COLO829 (cell line): Measurements from ENCODE around the gene KIF3A.
"Not testable (repeated sequence)": the region's sequence is repeated elsewhere in the genome, so short reads cannot be mapped to it uniquely, and the experiment has no call there.

Experiments used
- DNase-seq: peaks from one replicate; pipeline ENCODE4 v3.0.0; 2012; ENCODE audit warnings: low spot score

Gene KIF3A

DNA sequence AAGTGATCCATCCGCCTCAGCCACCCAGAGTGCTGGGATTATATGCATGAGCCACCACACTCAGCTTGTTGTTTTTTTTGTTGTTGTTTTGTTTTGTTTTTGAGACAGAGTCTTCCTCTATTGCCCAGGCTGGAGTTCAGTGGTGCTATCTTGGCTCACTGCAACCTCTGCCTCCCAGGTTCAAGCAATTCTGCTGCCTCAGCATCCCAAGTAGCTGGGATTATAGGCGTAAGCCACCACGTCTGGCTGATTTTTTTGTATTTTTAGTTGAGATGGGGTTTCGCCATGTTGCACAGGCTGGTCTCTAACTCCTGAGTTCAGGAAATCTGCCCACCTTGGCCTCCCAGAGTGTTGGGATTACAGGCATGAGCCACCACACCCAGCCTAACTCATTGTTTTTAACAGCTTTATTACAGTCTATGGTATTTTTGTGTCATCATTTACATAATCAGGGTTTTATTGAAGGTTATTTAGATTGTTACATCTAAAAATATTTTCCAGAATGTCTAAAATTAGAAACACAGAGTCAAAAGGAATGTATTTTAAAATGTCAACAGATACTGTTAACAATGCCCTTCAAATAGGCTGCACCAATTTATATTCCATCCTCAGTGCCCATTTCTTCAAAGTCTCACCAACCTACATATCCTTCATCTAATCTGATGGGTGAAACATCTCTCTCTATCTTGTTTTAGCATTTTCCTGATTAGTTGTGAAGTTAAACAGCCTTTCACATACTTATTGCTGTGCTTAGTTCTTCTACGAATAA lies 18.6 kb downstream of the KIF3A start:
- DNase-seq, result no peak

DNA sequence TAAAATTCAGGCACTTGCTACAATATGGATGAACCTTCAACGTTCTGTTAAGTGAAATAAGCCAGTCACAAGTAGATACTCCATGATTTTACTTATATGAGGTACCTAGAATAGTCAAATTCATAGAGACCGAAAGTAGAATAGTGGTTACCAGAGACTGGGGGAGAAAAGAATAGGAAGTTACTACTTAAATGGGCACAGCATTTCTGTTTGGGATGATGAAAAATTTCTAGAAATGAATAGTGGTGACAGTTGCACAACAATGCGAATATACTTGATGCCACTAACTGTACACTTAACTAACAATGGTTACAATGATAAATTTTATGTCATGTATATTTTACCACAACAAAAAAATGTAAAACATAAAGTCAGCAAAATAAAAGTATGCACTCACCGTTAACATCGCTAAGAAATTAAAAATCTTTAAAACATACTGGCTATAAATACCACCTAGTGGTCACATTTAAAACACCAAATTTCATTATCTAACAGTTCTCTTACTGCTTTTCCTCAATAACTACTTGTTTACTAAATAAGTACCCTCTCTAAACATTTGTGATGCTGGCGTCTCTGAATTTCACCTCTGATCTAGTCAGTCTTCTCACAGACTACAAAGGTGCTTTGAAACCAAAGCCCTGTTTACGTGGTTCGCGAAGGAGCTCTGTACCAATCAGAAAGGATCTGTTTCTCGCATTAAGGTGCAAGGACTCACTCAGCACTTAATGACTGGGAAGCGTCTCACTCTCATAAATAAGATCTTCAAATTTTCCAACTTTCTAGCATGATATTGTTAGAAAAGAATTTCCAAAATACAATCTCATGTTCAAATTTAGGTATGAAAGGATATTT lies 22.7 kb downstream of the KIF3A start:
- DNase-seq, result no peak

DNA sequence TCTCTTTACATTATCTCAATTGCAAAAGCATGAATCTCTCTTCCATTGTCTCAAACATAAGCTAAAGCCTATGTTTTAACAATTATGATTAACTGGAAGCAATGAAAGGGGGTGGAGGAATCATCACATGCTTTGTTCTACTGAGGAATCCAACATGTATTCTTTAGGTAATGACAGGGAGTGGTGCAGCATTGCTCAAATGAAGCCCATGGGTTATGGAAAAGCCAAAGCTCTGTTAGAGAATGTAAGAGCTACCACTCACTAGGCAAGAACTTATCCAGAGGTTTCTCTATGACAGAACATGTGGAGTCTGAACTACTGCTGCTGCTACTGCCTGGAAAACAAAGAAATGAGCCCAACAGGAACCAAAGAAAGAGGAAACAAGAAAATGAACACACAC lies 28.7 kb downstream of the KIF3A start:
- DNase-seq, result no peak

GRCh38 chr5:132704875-132705274 lies 32.5 kb downstream of the KIF3A start:
- DNase-seq, result no peak

- no peak for DNase-seq
Measured at GRCh38 chr5:132695956-132696355, 41.4 kb downstream of the KIF3A start.

GRCh38 chr5:132692632-132692967 lies 44.7 kb downstream of the KIF3A start:
- DNase-seq, result no peak

GRCh38 chr5:132691755-132692631 lies 45.4 kb downstream of the KIF3A start:
- DNase-seq, result not testable (repeated sequence)

DNA sequence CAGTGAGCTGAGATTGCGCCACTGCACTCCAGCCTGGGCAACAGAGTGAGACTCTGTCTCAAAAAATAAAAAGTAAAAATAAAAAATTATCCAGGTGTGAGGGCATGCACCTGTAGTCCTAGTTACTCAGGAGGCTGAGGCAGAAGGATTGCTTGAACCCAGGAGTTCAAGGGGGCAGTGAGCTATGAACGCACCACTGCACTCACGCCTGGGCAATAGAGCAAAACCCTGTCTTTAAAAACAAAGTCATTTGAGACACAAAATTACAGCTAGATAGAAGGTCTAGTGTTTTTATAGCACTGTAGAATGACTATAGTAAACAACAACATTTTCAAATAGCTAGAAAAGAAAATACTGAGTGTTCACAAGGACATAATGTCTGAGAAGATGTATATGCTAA lies 47.2 kb downstream of the KIF3A start:
- no peak for DNase-seq

- DNase-seq, result no peak
Measured at GRCh38 chr5:132689513-132689912, 47.8 kb downstream of the KIF3A start.

DNA sequence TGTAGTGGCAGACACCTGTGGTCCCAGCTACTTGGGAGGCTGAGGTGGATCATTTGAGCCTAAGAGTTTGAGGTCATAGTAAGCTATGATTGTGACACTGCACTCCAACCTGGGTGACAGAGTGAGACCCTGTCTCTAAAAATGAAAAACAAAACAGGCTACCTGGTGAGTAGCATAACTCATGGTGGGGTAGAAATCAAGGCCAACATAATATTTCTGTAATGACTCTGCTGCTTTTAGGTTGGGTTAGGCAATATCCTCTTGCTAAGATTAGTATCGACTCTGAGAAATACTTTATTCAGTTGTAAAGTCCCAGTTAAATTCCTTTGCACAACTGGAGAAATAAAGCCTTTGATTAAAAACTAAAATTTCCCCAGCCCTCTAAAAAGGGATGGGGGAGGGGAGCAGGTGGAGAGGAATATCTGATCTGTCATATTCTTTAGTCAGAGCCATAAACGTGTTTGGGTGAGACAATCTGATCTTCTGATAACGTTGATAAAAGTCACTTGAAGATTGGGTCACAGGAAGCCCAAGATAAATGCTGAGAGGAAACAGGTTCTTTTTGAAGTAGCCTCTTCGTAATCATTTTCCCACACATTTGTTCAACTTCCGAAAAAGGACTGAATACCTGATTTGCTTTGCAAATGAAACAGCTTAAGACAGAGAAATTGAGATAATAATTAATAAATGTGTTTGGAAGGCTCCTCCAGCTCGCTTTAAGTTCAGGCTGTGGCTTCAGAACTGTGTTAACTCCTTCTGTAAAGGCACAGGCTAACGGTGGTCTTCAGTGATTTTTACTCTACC lies 48.6 kb downstream of the KIF3A start:
- DNase-seq, result no peak

GRCh38 chr5:132687995-132688394 lies 49.4 kb downstream of the KIF3A start:
- DNase-seq, result no peak

DNA sequence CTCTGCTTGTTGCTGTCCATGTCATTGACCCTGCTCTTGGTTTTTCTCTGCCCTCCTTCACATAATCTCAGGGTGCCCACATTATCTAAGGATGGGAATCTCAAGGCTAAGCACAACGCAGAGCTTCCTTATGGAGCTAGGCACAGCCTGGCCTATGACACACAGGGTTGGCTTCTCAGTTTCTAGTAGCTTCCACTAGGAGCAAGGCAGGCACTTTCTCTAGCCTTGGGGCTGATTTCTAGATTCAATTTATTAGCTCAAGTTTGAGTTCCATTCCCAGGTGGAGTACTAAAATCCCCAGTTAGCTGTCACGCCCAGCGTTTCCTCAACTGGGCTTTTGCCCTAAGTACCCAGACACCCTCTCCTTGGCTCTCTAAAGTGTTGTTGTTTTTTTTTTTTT lies 51.2 kb downstream of the KIF3A start:
- DNase-seq, result no peak

DNA sequence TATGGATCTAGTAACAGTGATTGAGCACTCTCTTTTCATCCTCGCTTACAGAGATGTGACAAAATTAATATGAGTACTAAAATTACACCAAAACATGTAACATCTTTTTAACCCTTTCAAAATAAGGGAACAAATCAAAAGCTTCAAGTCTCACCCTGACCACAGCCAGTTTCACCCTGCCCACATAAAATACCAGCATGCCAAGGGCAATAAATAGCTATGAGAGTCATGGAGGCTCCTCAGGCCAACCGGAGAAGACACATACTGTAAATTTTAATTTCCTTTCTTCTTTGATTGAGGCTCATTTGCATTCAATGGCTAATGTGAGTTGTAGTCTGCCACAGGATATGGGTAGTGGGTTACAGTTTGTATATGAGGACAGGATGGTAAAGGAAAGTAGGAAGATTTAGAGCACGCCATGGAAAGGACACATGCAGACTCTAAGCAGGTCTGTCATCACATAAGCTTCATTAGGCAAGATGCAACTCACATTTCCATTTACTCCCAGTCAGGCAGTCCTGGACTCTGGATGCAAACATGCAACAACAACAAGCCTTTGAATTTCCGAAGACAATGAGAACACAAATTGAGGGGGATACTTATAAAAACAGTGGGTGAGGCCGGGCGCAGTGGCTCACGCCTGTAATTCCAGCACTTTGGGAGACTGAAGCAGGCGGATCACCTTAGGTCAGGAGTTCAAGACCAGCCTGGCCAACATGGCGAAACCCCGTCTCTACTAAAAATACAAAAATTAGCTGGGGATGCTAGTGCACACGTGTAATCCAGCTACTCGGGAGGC lies 52.2 kb downstream of the KIF3A start:
- DNase-seq, result no peak

GRCh38 chr5:132684491-132684890 lies 52.9 kb downstream of the KIF3A start:
- DNase-seq, result no peak

GRCh38 chr5:132681983-132682382 lies 55.4 kb downstream of the KIF3A start:
- no peak for DNase-seq

DNA sequence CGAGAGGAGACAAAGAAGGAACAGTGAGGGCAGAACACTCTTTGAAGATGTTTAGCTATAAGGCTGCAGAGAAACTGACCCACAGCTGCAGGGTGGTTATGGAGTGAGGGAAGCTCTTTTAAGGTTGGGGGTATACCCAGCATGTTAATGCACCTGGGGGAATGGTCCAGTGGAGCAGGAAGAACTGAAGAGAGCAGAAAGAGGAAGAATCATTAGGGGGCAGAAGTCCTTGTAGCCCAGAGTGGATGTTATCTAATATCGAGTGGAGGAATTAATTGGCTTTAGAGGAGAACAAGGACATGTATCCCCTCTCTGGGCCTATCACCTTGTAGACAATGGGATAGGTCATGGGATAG lies 55.9 kb downstream of the KIF3A start:
- DNase-seq, result no peak

DNA sequence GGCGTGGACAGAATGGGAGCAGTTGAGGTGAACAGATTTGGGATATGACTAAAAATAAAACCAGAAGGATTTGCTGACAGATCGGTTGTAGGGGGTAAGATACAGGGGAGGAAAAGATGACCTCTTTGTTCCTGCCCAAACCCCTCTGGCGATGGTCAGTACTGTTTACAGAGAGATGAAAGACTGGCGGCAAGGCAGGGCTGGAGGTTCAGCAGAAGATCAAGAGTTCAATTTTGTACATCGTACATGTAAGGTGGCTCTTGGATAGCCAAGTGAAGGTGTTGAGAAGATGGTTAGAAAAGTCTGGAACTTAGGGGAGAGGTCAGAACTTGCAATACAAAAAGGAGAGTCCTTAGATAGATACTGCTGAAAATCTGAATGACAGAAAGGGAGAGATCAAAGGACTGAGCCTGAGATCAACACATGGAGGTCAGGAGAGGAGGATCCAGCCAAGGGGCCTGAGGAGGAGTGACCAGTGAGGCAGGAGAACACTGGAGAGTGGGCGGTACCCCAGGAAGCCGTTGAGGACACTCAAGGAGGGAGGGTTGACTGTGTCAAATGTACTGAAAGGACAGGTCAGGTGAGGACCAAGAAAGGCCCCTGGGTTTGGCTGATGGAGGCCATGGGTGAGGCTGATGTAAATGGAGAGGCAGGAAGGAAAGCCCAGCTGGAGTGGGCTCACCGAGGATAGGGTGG lies 56.4 kb downstream of the KIF3A start:
- no peak for DNase-seq

- no peak for DNase-seq
Measured at GRCh38 chr5:132679717-132680380, 57.5 kb downstream of the KIF3A start.

DNA sequence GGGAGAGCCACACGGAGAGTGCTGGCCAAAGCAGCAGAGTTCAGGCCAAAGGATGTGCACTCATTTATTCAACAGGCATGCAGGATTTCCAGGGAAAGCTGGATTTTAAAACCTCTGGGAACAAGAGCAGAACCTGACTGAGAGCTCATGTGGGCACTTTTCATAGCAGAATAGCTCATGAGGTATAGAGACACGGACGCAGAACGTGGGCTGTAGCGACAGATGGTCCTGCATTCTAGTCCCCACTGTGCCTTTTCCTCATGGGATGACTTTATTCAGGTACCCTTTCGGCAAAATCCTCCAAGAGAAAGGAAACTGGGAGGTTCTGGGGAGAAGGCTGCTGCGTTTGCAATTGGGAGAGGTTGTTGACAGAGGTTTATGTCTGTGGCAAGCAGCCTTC lies 58.2 kb downstream of the KIF3A start:
- no peak for DNase-seq

GRCh38 chr5:132678735-132679134 lies 58.6 kb downstream of the KIF3A start:
- DNase-seq, result no peak
